H1 (cell line): ENCODE measurements around the gene GPRIN3. TPM values are rescaled to one million over a fixed set of nuclear protein-coding genes. Genes with fewer than 3 reads are reported as not detected.

Experiments
- CTCF ChIA-PET: fragments of 300-600 bp; sonication (Branson Sonifier 250); formaldehyde crosslinking; loops from one replicate; lab custom pipeline; 2021; ENCODE audit not compliant: partially characterized antibody; lab: Charles Lee
- POLR2A ChIA-PET: fragments of 300-600 bp; sonication (Branson Sonifier 250); formaldehyde crosslinking; loops from one replicate; lab custom pipeline; 2021; ENCODE audit warnings: inconsistent platforms; ENCODE audit not compliant: partially characterized antibody; lab: Charles Lee
- DNase-seq, 2 experiments: peaks; one replicate each; pipeline versions ENCODE4 v3.0.0 to v3.0.0-alpha.2; 2010 to 2022; ENCODE audit warnings: low spot score in 2 of 2, low read depth in 1 of 2, mixed read lengths in 1 of 2
- FAIRE-seq: peaks from 2 replicates; lab custom pipeline; 2011; peaks lifted over from hg19 to GRCh38; lab: Jason Lieb, UNC
- H2AFZ ChIP-seq: 2 replicates; pipeline ENCODE4 v1.8.1; 2012; ENCODE audit warnings: low read length, inconsistent platforms
- H2AK5ac ChIP-seq: 2 replicates; pipeline ENCODE4 v1.6.1; 2013; ENCODE audit warnings: low read depth, low read length
- H2BK120ac ChIP-seq: replicated peaks from 2 replicates; pipeline ENCODE3; 2013; ENCODE audit warnings: low read depth, low read length, inconsistent platforms
- H2BK12ac ChIP-seq: 2 replicates; pipeline ENCODE4 v1.6.1; 2013; ENCODE audit warnings: low read depth, low read length
- H2BK15ac ChIP-seq: 2 replicates; pipeline ENCODE4 v1.6.1; 2013; ENCODE audit warnings: low read length
- H2BK20ac ChIP-seq: 2 replicates; pipeline ENCODE4 v1.6.1; 2013; ENCODE audit warnings: low read length
- H2BK5ac ChIP-seq: 2 replicates; pipeline ENCODE4 v1.6.1; 2013; ENCODE audit warnings: low read depth, low read length
- H3K14ac ChIP-seq: 2 replicates; pipeline ENCODE4 v1.6.1; 2013; ENCODE audit warnings: inconsistent platforms; ENCODE audit not compliant: insufficient read length
- H3K18ac ChIP-seq: 2 replicates; pipeline ENCODE4 v1.6.1; 2013; ENCODE audit warnings: low read length; ENCODE audit errors: extremely low read depth
- H3K23ac ChIP-seq: 2 replicates; pipeline ENCODE4 v1.6.1; 2013; ENCODE audit warnings: inconsistent platforms; ENCODE audit not compliant: insufficient read length
- H3K23me2 ChIP-seq: 2 replicates; pipeline ENCODE4 v1.6.1; 2013; ENCODE audit warnings: low read depth, low read length
- H3K27ac ChIP-seq: 2 replicates; pipeline ENCODE4 v1.6.1; 2011; ENCODE audit warnings: low read depth, low read length, inconsistent platforms
- H3K27me3 ChIP-seq, 4 experiments: replicated peaks in 1 of 4; 1 replicate in 1 of 4; 2 replicates in 3 of 4; pipeline versions ENCODE4 v1.6.1 to v1.8.1; 2011 to 2013; ENCODE audit warnings: low read length in 3 of 4, mild to moderate bottlenecking in 3 of 4, inconsistent platforms in 2 of 4, mixed read lengths in 2 of 4, moderate library complexity in 1 of 4; ENCODE audit not compliant: control insufficient read depth in 3 of 4, insufficient read depth in 3 of 4; ENCODE audit errors: extremely low read depth in 1 of 4
- H3K36me3 ChIP-seq, 4 experiments: 2 replicates each; pipeline versions ENCODE4 v1.6.1 to v1.8.1; 2011 to 2013; ENCODE audit warnings: mild to moderate bottlenecking in 4 of 4, low read length in 3 of 4, moderate library complexity in 2 of 4, control low read depth in 1 of 4, inconsistent platforms in 1 of 4; ENCODE audit not compliant: insufficient read depth in 4 of 4, control insufficient read depth in 2 of 4
- H3K4ac ChIP-seq: replicated peaks from 2 replicates; pipeline ENCODE3; 2013; ENCODE audit warnings: low read length, low read depth, mixed read lengths, inconsistent platforms; ENCODE audit not compliant: insufficient read length
- H3K4me1 ChIP-seq, 4 experiments: replicated peaks in 1 of 4; 1 replicate in 1 of 4; 2 replicates in 3 of 4; pipeline versions ENCODE4 v1.6.1 to v1.8.1; 2011 to 2013; ENCODE audit warnings: low read length in 3 of 4, inconsistent platforms in 2 of 4, mixed read lengths in 1 of 4; ENCODE audit not compliant: insufficient read depth in 4 of 4, control insufficient read depth in 3 of 4
- H3K4me2 ChIP-seq, 2 experiments: 2 replicates each; pipeline versions ENCODE4 v1.6.1 to v1.8.1; 2011 to 2013; ENCODE audit warnings: low read depth in 2 of 2, low read length in 2 of 2, control low read depth in 1 of 2, inconsistent platforms in 1 of 2, mild to moderate bottlenecking in 1 of 2; ENCODE audit not compliant: insufficient read depth in 1 of 2
- H3K4me3 ChIP-seq, 4 experiments: fragments of 200-600, 300-600 bp in 1 of 4; sonication (generic), shearing (Covaris generic), sonication (Bioruptor Twin) in 1 of 4; 2 replicates each; pipeline versions ENCODE4 v1.5.1 to v1.8.1; 2011 to 2016; ENCODE audit warnings: low read length in 4 of 4, low read depth in 3 of 4, control low read depth in 2 of 4, inconsistent platforms in 2 of 4, mild to moderate bottlenecking in 2 of 4, mixed read lengths in 1 of 4, moderate library complexity in 1 of 4; ENCODE audit not compliant: insufficient read depth in 2 of 4; ENCODE audit errors: extremely low read depth in 1 of 4
- H3K56ac ChIP-seq: replicated peaks from 2 replicates; pipeline ENCODE3; 2013; ENCODE audit warnings: low read depth, mild to moderate bottlenecking, mixed read lengths, low read length, inconsistent platforms; ENCODE audit not compliant: insufficient read length
- H3K79me1 ChIP-seq: 2 replicates; pipeline ENCODE4 v1.6.1; 2013; ENCODE audit warnings: low read depth, low read length, control low read depth
- H3K79me2 ChIP-seq, 2 experiments: 2 replicates each; pipeline versions ENCODE4 v1.6.1 to v1.8.1; 2012 to 2013; ENCODE audit warnings: low read length in 2 of 2, mild to moderate bottlenecking in 2 of 2, inconsistent platforms in 1 of 2; ENCODE audit not compliant: insufficient read depth in 2 of 2, control insufficient read depth in 1 of 2
- H3K9ac ChIP-seq, 4 experiments: replicated peaks in 1 of 4; 1 replicate in 1 of 4; 2 replicates in 3 of 4; pipeline versions ENCODE4 v1.6.1 to v1.8.1; 2011 to 2013; ENCODE audit warnings: low read depth in 3 of 4, low read length in 3 of 4, control low read depth in 2 of 4, mild to moderate bottlenecking in 2 of 4, moderate library complexity in 2 of 4, inconsistent platforms in 1 of 4; ENCODE audit errors: extremely low read depth in 1 of 4
- H3K9me3 ChIP-seq, 2 experiments: 2 replicates each; pipeline versions ENCODE4 v1.6.1 to v1.8.1; 2012 to 2013; ENCODE audit warnings: mild to moderate bottlenecking in 2 of 2, moderate library complexity in 2 of 2, control low read depth in 1 of 2, inconsistent platforms in 1 of 2, low read depth in 1 of 2, low read length in 1 of 2, mixed read lengths in 1 of 2; ENCODE audit not compliant: insufficient read depth in 2 of 2
- H4K20me1 ChIP-seq, 2 experiments: replicated peaks in 1 of 2; 2 replicates each; pipeline versions ENCODE3 to v1.8.1; 2011 to 2013; ENCODE audit warnings: inconsistent platforms in 2 of 2, low read length in 2 of 2, mild to moderate bottlenecking in 1 of 2; ENCODE audit not compliant: insufficient read depth in 2 of 2, control insufficient read depth in 1 of 2
- H4K5ac ChIP-seq: 2 replicates; pipeline ENCODE4 v1.6.1; 2013; ENCODE audit warnings: low read length, low read depth, mixed read lengths, inconsistent platforms; ENCODE audit not compliant: insufficient read length
- H4K8ac ChIP-seq: 2 replicates; pipeline ENCODE4 v1.8.0; 2013; ENCODE audit warnings: mild to moderate bottlenecking, moderate library complexity, low read length, inconsistent platforms; ENCODE audit not compliant: insufficient read depth; ENCODE audit errors: extremely low read depth
- H4K91ac ChIP-seq: replicated peaks from 2 replicates; pipeline ENCODE3; 2013; ENCODE audit warnings: low read length, mixed read lengths, inconsistent platforms; ENCODE audit not compliant: insufficient read length
- CHD2 ChIP-seq: IDR thresholded peaks from 2 replicates; pipeline ENCODE4 v1.6.1; 2012; ENCODE audit warnings: low read length, improper control_type of control experiment
- EGR1 ChIP-seq: IDR thresholded peaks from 2 replicates; pipeline ENCODE4 v1.6.1; 2011; ENCODE audit warnings: low read depth, low read length, borderline replicate concordance
- EZH2 ChIP-seq: fragments of 200-600 bp; sonication (generic); IDR thresholded peaks from 2 replicates; pipeline ENCODE4 v1.7.1; 2012; ENCODE audit warnings: low read depth, mild to moderate bottlenecking, moderate library complexity, low read length, inconsistent platforms; ENCODE audit not compliant: severe bottlenecking
- GABPA ChIP-seq: IDR thresholded peaks from 2 replicates; pipeline ENCODE4 v1.6.1; 2011; ENCODE audit warnings: mild to moderate bottlenecking, low read length, moderate library complexity, borderline replicate concordance; ENCODE audit not compliant: insufficient read depth
- NANOG ChIP-seq: IDR thresholded peaks from 2 replicates; pipeline ENCODE4 v1.6.1; 2011; ENCODE audit warnings: low read length, low read depth, mild to moderate bottlenecking, inconsistent platforms; ENCODE audit not compliant: insufficient read depth, poor library complexity, severe bottlenecking
- NRF1 ChIP-seq: IDR thresholded peaks from 2 replicates; pipeline ENCODE4 v1.6.1; 2011; ENCODE audit warnings: mild to moderate bottlenecking, low read depth, low read length, improper control_type of control experiment
- PHF8 ChIP-seq: fragments of 200-600 bp; sonication (generic); conservative IDR thresholded peaks from 2 replicates; pipeline ENCODE4 v1.7.1; 2012; ENCODE audit warnings: low read depth, mild to moderate bottlenecking, inconsistent platforms, low read length, moderate library complexity
- POU5F1 ChIP-seq: IDR thresholded peaks from 2 replicates; pipeline ENCODE4 v1.6.1; 2011; ENCODE audit warnings: low read depth, mild to moderate bottlenecking, low read length, moderate library complexity
- TBP ChIP-seq: IDR thresholded peaks from 2 replicates; pipeline ENCODE4 v1.6.1; 2011; ENCODE audit warnings: low read depth, low read length, improper control_type of control experiment
- TEAD4 ChIP-seq: IDR thresholded peaks from 2 replicates; pipeline ENCODE4 v1.6.1; 2012; ENCODE audit warnings: low read depth, low read length, inconsistent platforms, mixed read lengths
- WGBS, 2 experiments: shearing (Covaris generic) in 1 of 2; methylation state at CpG; one replicate each; pipeline versions ENCODE4 v1.1.6 to v1.1.7; 2013 to 2015; ENCODE audit warnings: low lambda C conversion rate in 2 of 2, mixed read lengths in 2 of 2, inconsistent platforms in 1 of 2, low coverage in 1 of 2, missing lambda C conversion rate in 1 of 2; ENCODE audit not compliant: insufficient replicate concordance in 2 of 2, insufficient coverage in 1 of 2, insufficient read length in 1 of 2; ENCODE audit errors: extremely low coverage in 1 of 2, missing lambda C conversion rate in 1 of 2; 5-methylcytosine and 5-hydroxymethylcytosine counted together
- polyA plus RNA-seq, 7 experiments: library from polyadenylated mRNA; depleted of rRNA in 3 of 7; stranded (reverse) in 5 of 7; unstranded in 2 of 7; fragments of >200 nt in 5 of 7; fragments of 200-250 nt in 2 of 7; gene quantifications; 1 replicate in 5 of 7; 2 replicates in 1 of 7; 4 replicates in 1 of 7; pipeline versions ENCODE4 v1.2.1 to v1.2.3, GENCODE V29; 2011 to 2013; ENCODE audit warnings: missing spikeins in 2 of 7, mixed read lengths in 2 of 7
- total RNA-seq: library from RNA; stranded (reverse); fragmentation: NEBNext Ultra II Directional; extraction: Animal tissue kit (Norgen Biotek cat#: 25700); gene quantifications from 2 replicates; pipeline ENCODE4 v1.2.1, GENCODE V29; 2021
- TF ChIP-seq, protein P1 (sequence below): IDR thresholded peaks from 2 replicates; pipeline ENCODE4 v1.6.1; 2012; ENCODE audit warnings: inconsistent platforms

Gene GPRIN3
- total and polyA plus RNA-seq, 2 of the 8 experiments (the other 6 are each of a cell fraction or from before 2014, with no cell fraction given): 0.17 to 1.4 TPM

DNA sequence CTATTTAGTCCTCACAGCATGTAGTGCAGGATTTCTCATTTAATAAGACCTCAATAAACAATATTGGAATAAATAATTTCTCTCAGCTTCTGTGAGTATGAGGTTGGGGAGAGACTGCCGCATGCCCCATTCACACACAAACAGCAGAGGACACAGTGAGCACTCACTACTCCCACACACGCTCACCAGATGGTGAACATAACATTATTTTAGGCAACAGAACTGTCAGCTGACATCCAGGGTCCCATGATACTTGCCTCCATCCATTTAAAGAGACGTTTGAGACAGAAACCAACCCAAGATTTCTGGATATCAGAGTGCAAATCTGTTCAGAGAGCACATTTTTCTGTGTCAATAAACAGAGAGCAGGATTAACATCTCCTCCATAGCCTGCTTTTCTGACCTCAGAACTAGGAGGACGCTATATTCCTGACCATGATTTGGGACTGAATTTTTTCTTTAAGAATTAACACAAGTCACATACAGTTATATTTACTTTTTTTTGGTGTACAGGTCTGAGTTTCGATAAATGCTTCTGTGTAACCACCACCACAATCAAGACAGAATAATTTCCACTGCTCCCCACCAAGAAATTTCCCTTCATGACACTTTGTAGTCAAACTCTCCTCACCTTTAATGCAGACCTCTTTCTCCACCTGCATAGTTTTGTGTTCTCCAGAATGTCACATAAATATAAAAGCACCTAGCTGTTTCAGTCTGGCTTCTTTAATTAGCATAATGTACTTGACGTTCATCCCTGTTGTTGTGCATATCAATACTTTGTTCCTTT is 16.7 kb downstream of the GPRIN3 start:
- TF ChIP-seq EGR1 (no peak), TEAD4 (no peak), GABPA (no peak), NRF1 (no peak), POU5F1 (no peak), PHF8 (no peak), CHD2 (no peak), NANOG (no peak), TBP (no peak), EZH2 (no peak)
- TF ChIP-seq, protein P1, sequence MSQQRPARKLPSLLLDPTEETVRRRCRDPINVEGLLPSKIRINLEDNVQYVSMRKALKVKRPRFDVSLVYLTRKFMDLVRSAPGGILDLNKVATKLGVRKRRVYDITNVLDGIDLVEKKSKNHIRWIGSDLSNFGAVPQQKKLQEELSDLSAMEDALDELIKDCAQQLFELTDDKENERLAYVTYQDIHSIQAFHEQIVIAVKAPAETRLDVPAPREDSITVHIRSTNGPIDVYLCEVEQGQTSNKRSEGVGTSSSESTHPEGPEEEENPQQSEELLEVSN: no peak
- Histone ChIP-seq H4K5ac (no peak overlapping the region), H2AFZ (no peak overlapping the region), H3K23me2 (no peaks in the 10 kb centered on the region), H3K4me1 (no peaks in the 10 kb centered on the region), H3K4ac (no peak overlapping the region), H4K8ac (no peak overlapping the region), H3K36me3 (no peaks in the 10 kb centered on the region), H2BK20ac (no peak overlapping the region), H3K79me2 (no peaks in the 10 kb centered on the region), H3K56ac (no peak overlapping the region), H4K91ac (no peak overlapping the region), H3K9me3 (peaks cover 0 to 4% of the 10 kb centered on the region in 2 experiments; a peak in 1 of 4 replicates), H3K14ac (no peak overlapping the region), H2BK12ac (no peak overlapping the region), H3K79me1 (no peaks in the 10 kb centered on the region), H3K4me2 (no peak overlapping the region), H2AK5ac (no peak overlapping the region), H4K20me1 (no peaks in the 10 kb centered on the region), H2BK120ac (no peak overlapping the region), H3K18ac (no peak overlapping the region), H3K27me3 (no peaks in the 10 kb centered on the region), H3K4me3 (no peak overlapping the region), H2BK5ac (no peak overlapping the region), H3K9ac (no peak overlapping the region), H3K27ac (no peak overlapping the region), H2BK15ac (no peak overlapping the region), H3K23ac (no peak overlapping the region)
- ChIA-PET CTCF (interaction anchor here (1.6 kb wide), 1 partner anchor 32 kb away, joined by 3 read pairs; no protein-coding TSS in a partner anchor), POLR2A (no interaction called here)
- WGBS, 2 experiments: 82% methylated on average over 6 of the region's 6 CpGs; no CpG with 5 or more reads in 1 of the 2 experiments
- DNase-seq: no peak
- no peak for FAIRE-seq
